H9 (cell line): ENCODE measurements around the gene GIMAP1. TPM values are rescaled to one million over a fixed set of nuclear protein-coding genes. Genes with fewer than 3 reads are reported as not detected.

ENCODE experiments used
- DNase-seq: peaks from one replicate; pipeline ENCODE4 v3.0.0-alpha.2; 2017
- H2AFZ ChIP-seq: one replicate; pipeline ENCODE4 v1.6.1; 2013; ENCODE audit warnings: mild to moderate bottlenecking, low read length, control low read depth, moderate library complexity
- H2AK5ac ChIP-seq: 2 replicates; pipeline ENCODE4 v1.6.1; 2013; ENCODE audit warnings: low read length, control low read depth, mixed read lengths; ENCODE audit not compliant: insufficient read length
- H2BK120ac ChIP-seq: one replicate; pipeline ENCODE4 v1.6.1; 2013; ENCODE audit warnings: low read depth, mild to moderate bottlenecking, low read length, control low read depth, inconsistent platforms; ENCODE audit not compliant: poor library complexity, severe bottlenecking
- H2BK12ac ChIP-seq: 2 replicates; pipeline ENCODE4 v1.6.1; 2013; ENCODE audit warnings: low read length, control low read depth, mixed read lengths, low read depth; ENCODE audit not compliant: insufficient read length
- H2BK15ac ChIP-seq: 2 replicates; pipeline ENCODE4 v1.6.1; 2013; ENCODE audit warnings: low read depth, low read length, control low read depth
- H2BK20ac ChIP-seq: one replicate; pipeline ENCODE4 v1.6.1; 2013; ENCODE audit warnings: low read depth, mild to moderate bottlenecking, low read length, control low read depth, inconsistent platforms; ENCODE audit not compliant: poor library complexity, severe bottlenecking
- H2BK5ac ChIP-seq: 2 replicates; pipeline ENCODE4 v1.6.1; 2013; ENCODE audit warnings: low read length, control low read depth, mixed read lengths; ENCODE audit not compliant: insufficient read length
- H3K14ac ChIP-seq: 2 replicates; pipeline ENCODE4 v1.6.1; 2013; ENCODE audit warnings: low read length, control low read depth; ENCODE audit not compliant: insufficient read depth
- H3K18ac ChIP-seq: 2 replicates; pipeline ENCODE4 v1.6.1; 2013; ENCODE audit warnings: low read depth, mild to moderate bottlenecking, mixed read lengths, low read length, control low read depth; ENCODE audit not compliant: insufficient read length
- H3K23ac ChIP-seq: 2 replicates; pipeline ENCODE4 v1.6.1; 2013; ENCODE audit warnings: low read length, control low read depth, mixed read lengths, low read depth; ENCODE audit not compliant: insufficient read length
- H3K23me2 ChIP-seq: 2 replicates; pipeline ENCODE4 v1.6.1; 2013; ENCODE audit warnings: low read depth, mild to moderate bottlenecking, mixed read lengths, low read length, control low read depth; ENCODE audit not compliant: insufficient read length, poor library complexity, severe bottlenecking
- H3K27ac ChIP-seq: 2 replicates; pipeline ENCODE4 v1.5.1; 2013; ENCODE audit warnings: low read length, control low read depth, mixed read lengths, low read depth; ENCODE audit not compliant: insufficient read length
- H3K27me3 ChIP-seq: 2 replicates; pipeline ENCODE4 v1.6.1; 2013; ENCODE audit warnings: low read length, control low read depth, inconsistent platforms; ENCODE audit not compliant: insufficient read depth
- H3K4ac ChIP-seq: 2 replicates; pipeline ENCODE4 v1.6.1; 2013; ENCODE audit warnings: low read depth, mild to moderate bottlenecking, control low read depth, inconsistent platforms, low read length, moderate library complexity
- H3K4me1 ChIP-seq: 2 replicates; pipeline ENCODE4 v1.6.1; 2013; ENCODE audit warnings: low read length, control low read depth, inconsistent platforms; ENCODE audit not compliant: insufficient read depth
- H3K4me2 ChIP-seq: 2 replicates; pipeline ENCODE4 v1.6.1; 2013; ENCODE audit warnings: low read length, control low read depth, mixed read lengths; ENCODE audit not compliant: insufficient read length, insufficient read depth
- H3K56ac ChIP-seq: 2 replicates; pipeline ENCODE4 v1.6.1; 2013; ENCODE audit warnings: low read depth, mild to moderate bottlenecking, mixed read lengths, low read length, control low read depth; ENCODE audit not compliant: insufficient read length
- H3K79me1 ChIP-seq: 2 replicates; pipeline ENCODE4 v1.6.1; 2013; ENCODE audit warnings: low read depth, mild to moderate bottlenecking, moderate library complexity, low read length, control low read depth, inconsistent platforms; ENCODE audit not compliant: insufficient read depth, poor library complexity, severe bottlenecking
- H3K79me2 ChIP-seq: 2 replicates; pipeline ENCODE4 v1.6.1; 2013; ENCODE audit warnings: low read length, control low read depth, inconsistent platforms; ENCODE audit not compliant: insufficient read depth
- H3K9ac ChIP-seq: 2 replicates; pipeline ENCODE4 v1.6.1; 2013; ENCODE audit warnings: low read length, control low read depth, mixed read lengths; ENCODE audit not compliant: insufficient read length; ENCODE audit errors: extremely low read depth
- H3K9me3 ChIP-seq: one replicate; pipeline ENCODE4 v1.6.1; 2013; ENCODE audit warnings: low read depth, low read length, inconsistent platforms; ENCODE audit not compliant: control insufficient read depth
- H3T11ph ChIP-seq: one replicate; pipeline ENCODE4 v1.6.1; 2013; ENCODE audit warnings: mild to moderate bottlenecking, low read length, control low read depth, inconsistent platforms
- H4K20me1 ChIP-seq: one replicate; pipeline ENCODE4 v1.6.1; 2013; ENCODE audit not compliant: control insufficient read depth, insufficient read length, insufficient read depth
- H4K5ac ChIP-seq: 2 replicates; pipeline ENCODE4 v1.6.1; 2013; ENCODE audit warnings: low read depth, mild to moderate bottlenecking, mixed read lengths, low read length, control low read depth; ENCODE audit not compliant: insufficient read length
- H4K8ac ChIP-seq: replicated peaks from 2 replicates; pipeline ENCODE4 v1.6.1; 2013; ENCODE audit warnings: low read length, control low read depth, mixed read lengths, low read depth; ENCODE audit not compliant: insufficient read length
- H4K91ac ChIP-seq: 2 replicates; pipeline ENCODE4 v1.6.1; 2013; ENCODE audit warnings: low read depth, mild to moderate bottlenecking, moderate library complexity, mixed read lengths, low read length, control low read depth; ENCODE audit not compliant: insufficient read length
- H3K27ac Mint-ChIP-seq, 3 experiments: 2 replicates in 2 of 3; 3 replicates in 1 of 3; pipeline ENCODE4 v1.8.0; 2020 to 2021; ENCODE audit warnings: mixed read lengths in 3 of 3, mild to moderate bottlenecking in 1 of 3, moderate library complexity in 1 of 3
- H3K27me3 Mint-ChIP-seq: 2 replicates; pipeline ENCODE4 v1.8.0; 2021; ENCODE audit warnings: low read depth, mild to moderate bottlenecking, moderate library complexity, mixed read lengths
- H3K36me3 Mint-ChIP-seq, 3 experiments: 2 replicates in 2 of 3; 3 replicates in 1 of 3; pipeline ENCODE4 v1.8.0; 2020 to 2021; ENCODE audit warnings: low read depth in 3 of 3, mixed read lengths in 3 of 3; ENCODE audit not compliant: insufficient read depth in 1 of 3
- H3K4me1 Mint-ChIP-seq, 2 experiments: 2 replicates each; pipeline ENCODE4 v1.8.0; 2020; ENCODE audit warnings: mixed read lengths in 2 of 2
- H3K4me3 Mint-ChIP-seq, 2 experiments: 2 replicates in 1 of 2; 3 replicates in 1 of 2; pipeline ENCODE4 v1.8.0; 2020 to 2021; ENCODE audit warnings: mild to moderate bottlenecking in 2 of 2, mixed read lengths in 2 of 2, moderate library complexity in 1 of 2
- H3K9me3 Mint-ChIP-seq, 2 experiments: 2 replicates in 1 of 2; 3 replicates in 1 of 2; pipeline ENCODE4 v1.8.0; 2020; ENCODE audit warnings: mild to moderate bottlenecking in 2 of 2, mixed read lengths in 2 of 2, moderate library complexity in 1 of 2
- CTCF ChIP-seq: fragments of 200-600 bp; sonication (generic); conservative IDR thresholded peaks from 3 replicates; pipeline ENCODE4 v1.8.0; 2021; ENCODE audit warnings: antibody characterized with exemption, mild to moderate bottlenecking
- WGBS: extraction: QIAGEN DNeasy Blood & Tissue Kit; methylation state at CpG from one replicate; pipeline ENCODE4 v1.1.7; 2013; ENCODE audit warnings: missing lambda C conversion rate, low lambda C conversion rate, mixed read lengths; ENCODE audit not compliant: insufficient read length; ENCODE audit errors: extremely low coverage; 5-methylcytosine and 5-hydroxymethylcytosine counted together
- total RNA-seq: library from RNA; stranded (reverse); gene quantifications from 2 replicates; pipeline ENCODE4 v1.2.1, GENCODE V29; 2021

The GIMAP1 gene
- total RNA-seq, 1 experiment from 2014 or later: not detected

GRCh38 chr7:150688630-150689029, 27.8 kb upstream of the GIMAP1 start:
- no peak for DNase-seq
- no peak for TF ChIP-seq CTCF

More at GRCh38 chr7:150688630-150689029, 27.8 kb upstream of the GIMAP1 start:
- Histone ChIP-seq H2BK20ac (no peak overlapping the region), H2BK5ac (no peak overlapping the region), H3K23ac (no peak overlapping the region), H2BK120ac (no peak overlapping the region), H3K27ac (no peak overlapping the region), H4K20me1 (no peaks in the 10 kb centered on the region), H4K8ac (no peak overlapping the region), H3K27me3 (no peaks in the 10 kb centered on the region), H3T11ph (no peak overlapping the region), H3K14ac (no peak overlapping the region), H3K79me2 (no peaks in the 10 kb centered on the region), H3K9ac (no peak overlapping the region), H3K23me2 (no peaks in the 10 kb centered on the region), H3K56ac (no peak overlapping the region), H3K4me2 (no peak overlapping the region), H2AK5ac (no peak overlapping the region), H3K4me1 (0 out of 2 replicates have a peak, but pooled peaks cover 1% of the 10 kb centered on the region), H3K9me3 (no peaks in the 10 kb centered on the region), H2AFZ (no peak overlapping the region), H3K4ac (no peak overlapping the region), H2BK12ac (no peak overlapping the region), H3K79me1 (no peaks in the 10 kb centered on the region), H2BK15ac (no peak overlapping the region), H3K18ac (no peak overlapping the region), H4K91ac (no peak overlapping the region), H4K5ac (no peak overlapping the region)
- no CpG with 5 or more reads among the region's 6 CpGs for WGBS
- Mint-ChIP-seq H3K27ac (no peak overlapping the region), H3K4me1 (peaks cover 5 to 7% of the 10 kb centered on the region in 2 experiments), H3K4me3 (no peak overlapping the region), H3K9me3 (peaks cover 2 to 5% of the 10 kb centered on the region in 2 experiments; a peak in 3 of 5 replicates), H3K36me3 (no peaks in the 10 kb centered on the region), H3K27me3 (peaks cover 89% of the 10 kb centered on the region)
